Measurements from ENCODE around the gene RPP21. TPM values are rescaled to one million over a fixed set of nuclear protein-coding genes. Genes with fewer than 3 reads are reported as not detected.

RPP21 gene
- total RNA-seq, 1 experiment from 2014 or later: 65.9 TPM

DNA sequence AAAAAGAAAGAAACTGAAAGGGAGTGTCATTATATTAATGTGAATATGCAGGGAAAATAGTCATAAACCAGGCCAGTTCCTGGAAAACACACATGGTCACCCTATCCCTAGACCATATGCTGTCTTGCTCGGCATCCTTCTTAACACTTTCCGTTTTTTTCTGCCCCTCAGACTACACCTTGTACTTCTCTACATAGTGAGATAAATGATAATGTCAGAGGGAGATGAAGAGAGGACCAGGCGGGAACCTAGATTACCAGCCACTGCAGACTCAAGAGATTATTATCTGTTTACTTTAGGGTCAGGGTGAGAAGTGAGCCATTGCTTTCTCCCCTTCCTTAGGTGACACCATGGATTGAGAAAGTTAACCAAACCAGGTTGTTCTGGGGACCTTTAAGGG, 3.7 kb upstream of the RPP21 start:
- no TSS peak for BruUV-seq (replicated peaks)
- no peak for TF ChIP-seq EZH2 (IDR thresholded peaks at IDR 0.05; ENCODE audit: borderline replicate concordance, low read depth, low read length, poor library complexity, severe bottlenecking)
- TF ChIP-seq, protein P1, sequence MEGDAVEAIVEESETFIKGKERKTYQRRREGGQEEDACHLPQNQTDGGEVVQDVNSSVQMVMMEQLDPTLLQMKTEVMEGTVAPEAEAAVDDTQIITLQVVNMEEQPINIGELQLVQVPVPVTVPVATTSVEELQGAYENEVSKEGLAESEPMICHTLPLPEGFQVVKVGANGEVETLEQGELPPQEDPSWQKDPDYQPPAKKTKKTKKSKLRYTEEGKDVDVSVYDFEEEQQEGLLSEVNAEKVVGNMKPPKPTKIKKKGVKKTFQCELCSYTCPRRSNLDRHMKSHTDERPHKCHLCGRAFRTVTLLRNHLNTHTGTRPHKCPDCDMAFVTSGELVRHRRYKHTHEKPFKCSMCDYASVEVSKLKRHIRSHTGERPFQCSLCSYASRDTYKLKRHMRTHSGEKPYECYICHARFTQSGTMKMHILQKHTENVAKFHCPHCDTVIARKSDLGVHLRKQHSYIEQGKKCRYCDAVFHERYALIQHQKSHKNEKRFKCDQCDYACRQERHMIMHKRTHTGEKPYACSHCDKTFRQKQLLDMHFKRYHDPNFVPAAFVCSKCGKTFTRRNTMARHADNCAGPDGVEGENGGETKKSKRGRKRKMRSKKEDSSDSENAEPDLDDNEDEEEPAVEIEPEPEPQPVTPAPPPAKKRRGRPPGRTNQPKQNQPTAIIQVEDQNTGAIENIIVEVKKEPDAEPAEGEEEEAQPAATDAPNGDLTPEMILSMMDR (conservative IDR thresholded peaks at IDR 0.05; ENCODE audit: low read depth, low read length): no peak
- H3K4me1 ChIP-seq (ENCODE audit: insufficient read depth, low read length, poor library complexity, severe bottlenecking): no peaks in the 10 kb centered on the region
- no peak for DNase-seq (ENCODE audit: low spot score)
- ChIA-PET POLR2A (ENCODE audit: low non-redundant PET) (no interaction called here), CTCF (no interaction called here)
- intact Hi-C loops (cut with micrococcal nuclease; ENCODE audit: unreplicated experiment): no loop called here
- H3K27ac ChIP-seq (ENCODE audit: low read depth, low read length, poor library complexity, severe bottlenecking): no peak overlapping the region
- no peaks in the 10 kb centered on the region for H3K9me3 ChIP-seq (ENCODE audit: low read depth, low read length, poor library complexity, severe bottlenecking)
- H3K4me3 ChIP-seq (ENCODE audit: low read depth, low read length, poor library complexity, severe bottlenecking): no peak overlapping the region
- H3K36me3 ChIP-seq (ENCODE audit: insufficient read depth, low read length, poor library complexity, severe bottlenecking): peaks cover 17% of the 10 kb centered on the region
- H3K27me3 ChIP-seq (replicated peaks; ENCODE audit: insufficient read depth, low read depth, low read length, poor library complexity): no peaks in the 10 kb centered on the region

DNA sequence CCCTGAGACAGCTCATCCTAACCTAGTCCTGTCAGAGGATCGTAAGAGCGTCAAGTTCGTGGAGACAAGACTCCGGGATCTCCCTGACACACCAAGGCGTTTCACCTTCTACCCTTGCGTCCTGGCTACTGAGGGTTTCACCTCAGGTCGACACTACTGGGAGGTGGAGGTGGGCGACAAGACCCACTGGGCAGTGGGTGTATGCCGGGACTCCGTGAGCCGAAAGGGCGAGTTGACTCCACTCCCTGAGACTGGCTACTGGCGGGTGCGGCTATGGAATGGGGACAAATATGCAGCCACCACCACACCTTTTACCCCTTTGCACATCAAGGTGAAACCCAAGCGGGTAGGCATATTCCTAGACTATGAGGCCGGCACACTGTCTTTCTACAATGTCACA, 3.2 kb upstream of the RPP21 start:
- DNase-seq (ENCODE audit: low spot score): no peak
- H3K9me3 ChIP-seq (ENCODE audit: low read depth, low read length, poor library complexity, severe bottlenecking): no peaks in the 10 kb centered on the region
- intact Hi-C loops (cut with micrococcal nuclease; ENCODE audit: unreplicated experiment): no loop called here
- no peaks in the 10 kb centered on the region for H3K4me1 ChIP-seq (ENCODE audit: insufficient read depth, low read length, poor library complexity, severe bottlenecking)
- POLR2A ChIA-PET (ENCODE audit: low non-redundant PET): no interaction called here
- H3K4me3 ChIP-seq (ENCODE audit: low read depth, low read length, poor library complexity, severe bottlenecking): no peak overlapping the region
- CTCF ChIA-PET: no interaction called here
- BruUV-seq (replicated peaks): no TSS peak
- H3K27ac ChIP-seq (ENCODE audit: low read depth, low read length, poor library complexity, severe bottlenecking): no peak overlapping the region
- peaks cover 12% of the 10 kb centered on the region for H3K36me3 ChIP-seq (ENCODE audit: insufficient read depth, low read length, poor library complexity, severe bottlenecking)
- no peaks in the 10 kb centered on the region for H3K27me3 ChIP-seq (replicated peaks; ENCODE audit: insufficient read depth, low read depth, low read length, poor library complexity)
- TF ChIP-seq EZH2 (IDR thresholded peaks at IDR 0.05; ENCODE audit: borderline replicate concordance, low read depth, low read length, poor library complexity, severe bottlenecking): no peak
- TF ChIP-seq, protein P1 (conservative IDR thresholded peaks at IDR 0.05; ENCODE audit: low read depth, low read length): no peak

DNA sequence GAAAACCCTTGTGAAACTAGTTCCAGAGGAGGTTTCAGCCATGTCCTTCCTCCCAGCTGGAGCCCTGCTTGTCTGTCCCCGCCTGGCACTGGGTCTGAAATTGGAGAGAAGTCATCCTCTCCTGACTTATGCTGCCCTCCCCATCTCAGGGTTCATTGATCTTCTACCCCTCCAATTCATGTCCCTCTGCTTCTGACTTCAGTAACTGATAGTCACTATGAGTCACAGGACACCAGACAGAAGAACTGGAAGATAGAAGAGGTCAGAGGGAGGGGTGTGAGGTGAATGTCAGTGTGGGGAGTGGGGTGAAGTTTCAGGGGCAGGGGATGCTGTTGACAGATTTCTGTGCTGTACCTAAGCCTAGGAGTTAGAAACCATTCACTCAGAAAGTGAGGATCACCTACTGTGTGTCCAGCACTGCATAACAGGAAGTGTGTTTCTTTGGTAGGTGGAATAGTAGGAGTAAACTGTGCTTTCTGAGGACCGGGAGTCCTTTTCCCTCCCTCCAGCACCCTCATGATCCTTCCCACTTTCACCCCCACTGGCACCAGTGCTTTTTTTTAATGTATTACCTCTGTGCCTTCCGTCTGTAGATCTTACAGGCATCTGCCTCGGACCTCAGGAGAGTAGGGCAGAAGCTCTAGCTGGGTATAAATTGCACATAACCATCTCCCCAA, 627 bp upstream of the RPP21 start:
- intact Hi-C loops (cut with micrococcal nuclease; ENCODE audit: unreplicated experiment): no loop called here
- no TSS peak for BruUV-seq (replicated peaks)
- no peaks in the 10 kb centered on the region for H3K4me1 ChIP-seq (ENCODE audit: insufficient read depth, low read length, poor library complexity, severe bottlenecking)
- H3K36me3 ChIP-seq (ENCODE audit: insufficient read depth, low read length, poor library complexity, severe bottlenecking): peaks cover 12% of the 10 kb centered on the region
- TF ChIP-seq, protein P1 (conservative IDR thresholded peaks at IDR 0.05; ENCODE audit: low read depth, low read length): no peak
- no peak for TF ChIP-seq EZH2 (IDR thresholded peaks at IDR 0.05; ENCODE audit: borderline replicate concordance, low read depth, low read length, poor library complexity, severe bottlenecking)
- DNase-seq (ENCODE audit: low spot score): no peak
- no peaks in the 10 kb centered on the region for H3K27me3 ChIP-seq (replicated peaks; ENCODE audit: insufficient read depth, low read depth, low read length, poor library complexity)
- H3K27ac ChIP-seq (ENCODE audit: low read depth, low read length, poor library complexity, severe bottlenecking): no peak overlapping the region
- H3K9me3 ChIP-seq (ENCODE audit: low read depth, low read length, poor library complexity, severe bottlenecking): no peaks in the 10 kb centered on the region
- CTCF ChIA-PET: no interaction called here
- peak overlapping the region; percentile 86 for H3K4me3 ChIP-seq (ENCODE audit: low read depth, low read length, poor library complexity, severe bottlenecking)
- POLR2A ChIA-PET (ENCODE audit: low non-redundant PET): no interaction called here

Measured in A673 (cell line).